A673 (cell line): Measurements from ENCODE around the gene CDIP1. TPM values are rescaled to one million over a fixed set of nuclear protein-coding genes. Genes with fewer than 3 reads are reported as not detected.

ENCODE experiments used
- BruUV-seq: library from RNA; stranded (reverse); fragments of 400-500 nt; replicated peaks from 2 replicates; lab custom pipeline; 2021; lab: Mats Ljungman, UMichigan
- CTCF ChIA-PET: fragments of 300-600 bp; sonication (Branson Sonifier 250); formaldehyde crosslinking; loops from one replicate; lab custom pipeline; 2022; ENCODE audit warnings: antibody characterized with exemption; lab: Charles Lee
- POLR2A ChIA-PET: fragments of 300-600 bp; sonication (Branson Sonifier 250); formaldehyde crosslinking; loops from one replicate; lab custom pipeline; 2022; ENCODE audit warnings: antibody characterized with exemption; ENCODE audit not compliant: low non-redundant PET; lab: Charles Lee
- DNase-seq: peaks from one replicate; pipeline ENCODE4 v3.0.0-alpha.2; 2015; ENCODE audit warnings: low spot score
- H3K27ac ChIP-seq: fragments of 200-600 bp; sonication (generic); 2 replicates; pipeline ENCODE4 v1.5.1; 2016; ENCODE audit warnings: mixed run types, low read depth, mild to moderate bottlenecking, mixed read lengths, antibody characterized with exemption, low read length; ENCODE audit not compliant: poor library complexity, severe bottlenecking
- H3K27me3 ChIP-seq: fragments of 200-600 bp; sonication (generic); replicated peaks from 2 replicates; pipeline ENCODE4 v1.6.1; 2017; ENCODE audit warnings: mixed run types, low read depth, mild to moderate bottlenecking, mixed read lengths, antibody characterized with exemption, low read length; ENCODE audit not compliant: insufficient read depth, poor library complexity
- H3K36me3 ChIP-seq: fragments of 200-600 bp; sonication (generic); 2 replicates; pipeline ENCODE4 v1.6.1; 2016; ENCODE audit warnings: mixed run types, mild to moderate bottlenecking, mixed read lengths, antibody characterized with exemption, low read length; ENCODE audit not compliant: insufficient read depth, poor library complexity, severe bottlenecking
- H3K4me1 ChIP-seq: fragments of 200-600 bp; sonication (generic); 2 replicates; pipeline ENCODE4 v1.6.1; 2017; ENCODE audit warnings: mixed run types, mild to moderate bottlenecking, mixed read lengths, antibody characterized with exemption, low read length; ENCODE audit not compliant: insufficient read depth, poor library complexity, severe bottlenecking
- H3K4me3 ChIP-seq: fragments of 200-600 bp; sonication (generic); 2 replicates; pipeline ENCODE4 v1.5.1; 2016; ENCODE audit warnings: low read depth, mixed run types, mild to moderate bottlenecking, mixed read lengths, low read length; ENCODE audit not compliant: poor library complexity, severe bottlenecking
- H3K9me3 ChIP-seq: fragments of 200-600 bp; sonication (generic); 2 replicates; pipeline ENCODE4 v1.6.1; 2016; ENCODE audit warnings: mixed run types, low read depth, mild to moderate bottlenecking, mixed read lengths, antibody characterized with exemption, low read length; ENCODE audit not compliant: poor library complexity, severe bottlenecking
- CTCF ChIP-seq: fragments of 300-800, 200-600 bp; sonication (generic); conservative IDR thresholded peaks from 2 replicates; pipeline ENCODE4 v1.5.1; 2017; ENCODE audit warnings: low read depth, mild to moderate bottlenecking, antibody characterized with exemption, low read length, moderate library complexity, mixed read lengths
- EZH2 ChIP-seq: fragments of 200-600 bp; sonication (generic); IDR thresholded peaks from 2 replicates; pipeline ENCODE4 v1.6.1; 2017; ENCODE audit warnings: borderline replicate concordance, low read depth, mild to moderate bottlenecking, mixed read lengths, antibody characterized with exemption, low read length; ENCODE audit not compliant: poor library complexity, severe bottlenecking
- intact Hi-C: fragments of 100-400 bp; cut with micrococcal nuclease; formaldehyde crosslinking; loops from one replicate; pipeline ENCODE4 v1.10.0; 2022; ENCODE audit not compliant: unreplicated experiment
- total RNA-seq: library from RNA; stranded (reverse); gene quantifications from 2 replicates; pipeline ENCODE4 v1.2.3, GENCODE V29; 2021

CDIP1 gene
- total RNA-seq, 1 experiment from 2014 or later: 12.8 TPM

DNA sequence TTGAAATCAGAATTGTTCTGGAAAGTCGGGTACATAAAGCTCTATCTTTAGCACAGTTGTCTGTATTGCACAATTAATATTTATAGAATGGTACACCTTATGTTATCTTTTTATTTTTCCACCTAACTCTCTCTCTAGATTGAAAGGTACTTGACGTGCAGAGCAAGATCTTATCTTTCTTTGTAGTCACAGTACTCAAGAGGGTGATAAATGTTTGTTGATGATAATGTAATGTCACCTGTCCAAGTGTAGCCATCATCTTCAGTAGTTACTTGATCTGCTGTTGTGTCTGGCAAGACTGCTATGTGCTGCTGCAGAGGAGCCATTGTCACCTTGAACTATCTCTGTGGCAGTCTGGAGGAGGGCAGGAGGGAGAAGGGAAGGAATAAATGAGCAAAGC lies 57.0 kb downstream of the CDIP1 start:
- H3K4me1 ChIP-seq: peaks cover 7% of the 10 kb centered on the region
- H3K4me3 ChIP-seq: no peak overlapping the region
- DNase-seq: no peak
- ChIA-PET CTCF (no interaction called here), POLR2A (no interaction called here)
- H3K36me3 ChIP-seq: peaks cover 10% of the 10 kb centered on the region
- H3K27me3 ChIP-seq: no peaks in the 10 kb centered on the region
- TF ChIP-seq CTCF: no peak
- no peak for TF ChIP-seq EZH2
- no peak overlapping the region for H3K27ac ChIP-seq
- intact Hi-C loops: no loop called here
- H3K9me3 ChIP-seq: no peaks in the 10 kb centered on the region
- no TSS peak for BruUV-seq

DNA sequence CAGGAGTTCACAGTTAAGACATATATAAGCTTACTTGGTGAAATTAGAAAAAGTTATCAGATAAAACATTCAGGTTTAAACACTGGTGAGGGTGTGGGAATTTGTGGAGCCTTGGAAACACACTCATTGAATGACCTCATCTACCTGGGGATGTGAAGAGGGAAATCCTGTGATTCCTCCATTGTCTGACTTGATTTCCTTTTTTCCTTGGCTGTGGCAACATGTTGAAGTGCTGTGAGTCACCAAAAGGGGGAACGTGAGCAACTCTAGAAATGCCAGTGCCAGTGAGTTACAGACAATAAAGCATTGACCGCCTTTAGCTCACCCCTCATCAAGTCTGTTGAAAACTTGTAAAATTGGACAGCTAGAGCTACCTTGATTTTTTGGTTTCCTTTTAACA lies 60.6 kb downstream of the CDIP1 start:
- Histone ChIP-seq H3K9me3 (no peaks in the 10 kb centered on the region), H3K36me3 (no peaks in the 10 kb centered on the region), H3K27ac (no peak overlapping the region), H3K4me3 (no peak overlapping the region), H3K4me1 (peaks cover 8% of the 10 kb centered on the region), H3K27me3 (no peaks in the 10 kb centered on the region)
- POLR2A ChIA-PET: interaction anchor here (0.6 kb wide), 1 partner anchor 107 kb away, joined by 4 read pairs; no protein-coding TSS in a partner anchor
- CTCF ChIA-PET: no interaction called here
- BruUV-seq: TSS peak; percentile 11
- no peak for DNase-seq
- intact Hi-C loops: no loop called here
- TF ChIP-seq CTCF (peak; percentile 30; the same call in 1 of the 2 replicates), EZH2 (no peak)

- Histone ChIP-seq H3K9me3 (no peaks in the 10 kb centered on the region), H3K36me3 (no peaks in the 10 kb centered on the region), H3K27me3 (no peaks in the 10 kb centered on the region), H3K4me1 (peaks cover 12% of the 10 kb centered on the region), H3K27ac (peak within 1 kb of the TSS; percentile 87), H3K4me3 (peak within 1 kb of the TSS; percentile 92)
- ChIA-PET CTCF (interaction anchor here (0.8 kb wide), 1 partner anchor 222 kb away, joined by 4 read pairs; no protein-coding TSS in a partner anchor), POLR2A (interaction anchor here (0.6 kb wide), 2 partner anchors 73 to 227 kb away, joined by 3 read pairs; no protein-coding TSS in a partner anchor)
- no TSS peak for BruUV-seq
- DNase-seq: peak; percentile 95
- intact Hi-C loops: no loop called here
- no peak for TF ChIP-seq EZH2
- TF ChIP-seq CTCF: peak; percentile 64
Measured at GRCh38 chr16:4475880-4476788, 62.4 kb downstream of the CDIP1 start, which contains the start of gene HMOX2. Gene HMOX2, plus strand, starts transcription at chr16:4476398. Its CDS starts 29,127 bp downstream, at chr16:4505525.
